GM19463 (cell line): Measurements from ENCODE around the gene SLC6A12.

ENCODE experiments used
- ATAC-seq: cut with Tn5 transposase; IDR thresholded peaks from one replicate; pipeline ENCODE4 v1.9.1; 2021; ENCODE audit warnings: mild to moderate bottlenecking, moderate library complexity; ENCODE audit not compliant: unreplicated experiment

SLC6A12 gene

GRCh38 chr12:144650-145284 lies 69.2 kb downstream of the SLC6A12 start:
- ATAC-seq = no peak

- ATAC-seq = no peak
Observed at GRCh38 chr12:143964-144649, 69.8 kb downstream of the SLC6A12 start.

- ATAC-seq = no peak
Observed at GRCh38 chr12:140162-140561, 73.8 kb downstream of the SLC6A12 start.
